Ovary (tissue), 9 donors: ENCODE measurements around the gene TMPRSS13. TPM values are rescaled to one million over a fixed set of nuclear protein-coding genes. Genes with fewer than 3 reads are reported as not detected.

Experiments used
- DNase-seq, 5 donors: peaks; one replicate each; pipeline ENCODE4 v3.0.0-alpha.2; 2019 to 2020
- H3K27ac ChIP-seq, 2 donors: fragments of 200-600 bp; one replicate each; pipeline versions ENCODE4 v1.5.1 to v1.8.0; 2019 to 2022
- H3K27me3 ChIP-seq: fragments of 200-600 bp; one replicate; pipeline ENCODE4 v1.8.0; 2022
- H3K36me3 ChIP-seq: fragments of 200-600 bp; sonication (generic); one replicate; pipeline ENCODE4 v1.5.1; 2019
- H3K4me1 ChIP-seq: one replicate; pipeline ENCODE4 v1.8.1; 2013; ENCODE audit warnings: mild to moderate bottlenecking, moderate library complexity; ENCODE audit not compliant: insufficient read depth
- H3K4me3 ChIP-seq: fragments of 200-600 bp; sonication (generic); one replicate; pipeline ENCODE4 v1.5.1; 2017
- H3K9me3 ChIP-seq, 2 donors: fragments of 200-600 bp in 1 of 2; sonication (generic) in 1 of 2; one replicate each; pipeline versions ENCODE4 v1.5.1 to v1.8.1; 2013 to 2019; ENCODE audit warnings: mild to moderate bottlenecking in 1 of 2, moderate library complexity in 1 of 2
- CTCF ChIP-seq, 3 donors: fragments of 450-650 bp in 2 of 3; fragments of 200-600 bp in 1 of 3; IDR thresholded peaks; one replicate each; pipeline versions ENCODE4 v1.5.1 to v1.8.0; 2016 to 2022; ENCODE audit warnings: antibody characterized with exemption in 3 of 3, mild to moderate bottlenecking in 1 of 3
- EP300 ChIP-seq: sonication (generic); formaldehyde crosslinking; IDR thresholded peaks from one replicate; pipeline ENCODE4 v1.6.1; 2017; ENCODE audit warnings: antibody characterized with exemption
- POLR2A ChIP-seq: fragments of 450-650 bp; IDR thresholded peaks from one replicate; pipeline ENCODE4 v1.6.1; 2017; ENCODE audit warnings: antibody characterized with exemption, mild to moderate bottlenecking, moderate library complexity
- WGBS, 3 donors: extraction: QIAGEN DNeasy Blood & Tissue Kit in 1 of 3; methylation state at CpG; one replicate each; pipeline versions ENCODE4 v1.1.5 to v1.1.7; 2013 to 2017; 5-methylcytosine and 5-hydroxymethylcytosine counted together
- intact Hi-C, 4 donors: fragments of 100-400 bp; cut with DNase I; formaldehyde crosslinking; loops; one replicate each; pipeline versions ENCODE4 v1.11.0 to v1.15.1; 2022 to 2023
- polyA plus RNA-seq, 2 donors: library from polyadenylated mRNA; stranded (reverse); fragments of 200-250 nt in 1 of 2; fragments of 350-450 nt in 1 of 2; fragmentation: Illumina TruSeq in 1 of 2; extraction: RNeasy Lipid Tissue Mini Kit (QIAGEN cat#74804) in 1 of 2; gene quantifications; one replicate each; pipeline ENCODE4 v1.2.3, GENCODE V29; 2013 to 2014
- total RNA-seq, 7 donors: library from RNA; depleted of rRNA in 2 of 7; stranded (reverse); fragments of >200 nt in 2 of 7; fragmentation: NEBNext Ultra II Directional in 3 of 7; extraction: Animal tissue kit (Norgen Biotek cat#: 25700) in 3 of 7; gene quantifications; one replicate each; pipeline versions ENCODE4 v1.1.0 to v1.2.4, GENCODE V29; 2016 to 2023
- donor health status: DM: no; HTN: no; CAD: no; lungs with moderate emphysema.
- donor health status: DM: no; HTN: no; CAD: no.
- donor health status: Bipolar disorder and iron deficiency.
- donor health status: DM: yes; HTN: yes; CAD: no.
- donor health status: DM: no; HTN: no; CAD: no.
- donor health status: DM: yes; HTN: yes; CAD: no.

TMPRSS13 gene
- total and polyA plus RNA-seq, 9 donors, result 0.05 to 2.0 (median 0.22) TPM; not detected in 2

- no peaks in the 10 kb centered on the region for H3K36me3 ChIP-seq
- H3K9me3 ChIP-seq, result no peaks in the 10 kb centered on the region
- peak overlapping the region in 1 of 2 donors; percentile 1 for H3K27ac ChIP-seq
- WGBS, 3 donors, result 68 to 74% (median 69%) methylated on average over 10 of the region's 10 CpGs
- intact Hi-C loops, result loop anchor here in 1 of 4 donors (2.0 kb wide), 1 partner anchor 56 kb away; no protein-coding TSS in a partner anchor
- peak in 4 of 5 donors; percentile 23 to 60 (median 48) for DNase-seq
- peaks cover 41% of the 10 kb centered on the region for H3K4me1 ChIP-seq
- no peak overlapping the region for H3K4me3 ChIP-seq
- TF ChIP-seq POLR2A, result no peak
- TF ChIP-seq CTCF (IDR thresholded peaks at IDR 0.05), result no peak
- TF ChIP-seq EP300, result no peak
- no peaks in the 10 kb centered on the region for H3K27me3 ChIP-seq
These were observed 70.1 kb downstream of the TMPRSS13 start for GRCh38 chr11:117859061-117859460.

- intact Hi-C loops, result loop anchor here in 1 of 4 donors (2.0 kb wide), 1 partner anchor 55 kb away; no protein-coding TSS in a partner anchor
- Histone ChIP-seq H3K27me3 (no peaks in the 10 kb centered on the region), H3K9me3 (no peaks in the 10 kb centered on the region), H3K27ac (peak overlapping the region; percentile 45 to 73), H3K36me3 (no peaks in the 10 kb centered on the region), H3K4me3 (no peak overlapping the region), H3K4me1 (peaks cover 41% of the 10 kb centered on the region)
- TF ChIP-seq POLR2A, result no peak
- TF ChIP-seq EP300, result no peak
- no peak for TF ChIP-seq CTCF (IDR thresholded peaks at IDR 0.05)
- peak in 4 of 5 donors; percentile 43 to 81 (median 56) for DNase-seq
- WGBS, 3 donors, result 21 to 30% (median 23%) methylated on average over 11 of the region's 11 CpGs
These were observed 71.3 kb downstream of the TMPRSS13 start for GRCh38 chr11:117857734-117858414.

- Histone ChIP-seq H3K27me3 (no peaks in the 10 kb centered on the region), H3K4me3 (no peak overlapping the region), H3K4me1 (peaks cover 29% of the 10 kb centered on the region), H3K27ac (no peak overlapping the region), H3K36me3 (no peaks in the 10 kb centered on the region), H3K9me3 (no peaks in the 10 kb centered on the region)
- intact Hi-C loops, result no loop called here
- TF ChIP-seq POLR2A (no peak), CTCF (IDR thresholded peaks at IDR 0.05) (no peak), EP300 (no peak)
- WGBS, 3 donors, result 44 to 69% (median 57%) methylated on average over 13 of the region's 13 CpGs
- DNase-seq, result peak in 1 of 5 donors; percentile 12
These were observed 73.1 kb downstream of the TMPRSS13 start for GRCh38 chr11:117855912-117856651.

- 74 to 75% (median 75%) methylated on average over 12 of the region's 12 CpGs for WGBS, 3 donors
- intact Hi-C loops, result no loop called here
- peak in 4 of 5 donors; percentile 5 to 25 (median 12) for DNase-seq
These were observed 73.9 kb downstream of the TMPRSS13 start for GRCh38 chr11:117855186-117855845.

More at GRCh38 chr11:117855186-117855845, 73.9 kb downstream of the TMPRSS13 start:
- H3K27me3 ChIP-seq, result no peaks in the 10 kb centered on the region
- H3K36me3 ChIP-seq, result no peaks in the 10 kb centered on the region
- TF ChIP-seq POLR2A, result no peak
- no peak for TF ChIP-seq EP300
- no peak for TF ChIP-seq CTCF (IDR thresholded peaks at IDR 0.05)
- no peak overlapping the region for H3K27ac ChIP-seq
- no peaks in the 10 kb centered on the region for H3K9me3 ChIP-seq
- peaks cover 24% of the 10 kb centered on the region for H3K4me1 ChIP-seq
- H3K4me3 ChIP-seq, result no peak overlapping the region
